DMS79 treated with DMSO at 0.1 percent for 48 hours (cell line): Measurements from ENCODE around the gene GARS1.
"Not testable (repeated sequence)": the region's sequence is repeated elsewhere in the genome, so short reads cannot be mapped to it uniquely, and the experiment has no call there.

Experiments
- DNase-seq: peaks from one replicate; lab custom pipeline; 2025; lab: John Stamatoyannopoulos, UW

The GARS1 gene

GRCh38 chr7:30625283-30625682, 30.6 kb downstream of the GARS1 start:
- DNase-seq = no peak

DNA sequence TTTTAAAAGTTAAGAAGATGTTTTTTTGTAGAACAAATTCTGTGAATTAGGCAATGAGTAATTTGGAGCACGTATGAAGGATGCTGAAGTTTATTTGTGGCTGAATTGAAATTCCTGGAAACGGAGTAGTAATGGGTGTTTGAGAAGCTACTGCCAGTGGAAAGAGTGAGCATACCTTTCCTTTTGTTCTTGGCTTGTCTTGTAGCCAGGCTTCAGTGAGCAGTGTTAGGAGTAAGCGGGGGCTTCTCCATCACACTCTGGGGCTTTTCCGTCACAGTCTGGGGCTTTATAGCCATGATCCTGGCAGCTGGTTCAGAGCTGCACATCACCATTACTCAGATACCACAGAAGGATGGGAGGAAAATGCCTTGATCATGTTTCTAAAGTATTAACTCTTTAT, 32.3 kb downstream of the GARS1 start:
- DNase-seq = no peak

DNA sequence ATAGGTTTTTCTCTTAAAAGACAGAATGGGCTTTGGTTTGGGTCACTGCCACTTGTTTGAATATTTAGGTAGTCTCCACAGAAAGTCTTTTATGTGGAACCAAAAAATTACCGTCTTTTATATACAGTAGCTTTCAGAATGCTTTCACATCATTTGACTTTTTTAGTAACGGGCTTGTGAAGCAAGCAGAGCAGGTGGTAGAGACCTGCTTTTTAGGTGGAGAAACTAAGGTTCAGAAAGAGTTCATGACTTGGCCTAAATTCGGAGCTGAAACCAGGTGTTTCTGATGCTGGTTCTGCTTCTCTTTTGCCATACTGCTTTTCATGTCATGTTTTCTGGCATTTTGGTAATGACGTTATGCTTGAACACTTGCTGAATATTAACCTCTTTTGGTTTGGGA, 36.3 kb downstream of the GARS1 start:
- DNase-seq = no peak

GRCh38 chr7:30633223-30633622, 38.5 kb downstream of the GARS1 start:
- no peak for DNase-seq

DNA sequence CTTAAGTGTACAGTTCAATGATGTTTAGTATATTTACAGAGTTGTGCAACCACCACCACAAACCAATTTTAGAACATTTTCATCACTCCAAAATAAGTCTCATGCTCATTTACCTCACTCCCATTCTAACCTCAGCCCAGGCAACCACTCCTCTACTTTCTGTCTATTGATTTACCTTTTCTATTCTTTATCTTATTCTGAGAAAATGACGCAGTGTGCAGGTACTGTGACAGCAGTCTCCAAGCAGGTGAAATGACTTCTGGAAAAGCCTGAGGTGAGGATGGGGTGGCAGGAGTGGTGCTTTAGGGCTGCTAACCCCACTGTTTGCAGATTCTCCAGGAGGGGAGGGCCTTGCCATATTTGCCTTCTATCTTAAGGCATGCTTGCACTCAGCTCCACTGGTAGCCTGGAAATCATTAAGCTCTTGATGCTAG, 39.5 kb downstream of the GARS1 start:
- DNase-seq = no peak

DNA sequence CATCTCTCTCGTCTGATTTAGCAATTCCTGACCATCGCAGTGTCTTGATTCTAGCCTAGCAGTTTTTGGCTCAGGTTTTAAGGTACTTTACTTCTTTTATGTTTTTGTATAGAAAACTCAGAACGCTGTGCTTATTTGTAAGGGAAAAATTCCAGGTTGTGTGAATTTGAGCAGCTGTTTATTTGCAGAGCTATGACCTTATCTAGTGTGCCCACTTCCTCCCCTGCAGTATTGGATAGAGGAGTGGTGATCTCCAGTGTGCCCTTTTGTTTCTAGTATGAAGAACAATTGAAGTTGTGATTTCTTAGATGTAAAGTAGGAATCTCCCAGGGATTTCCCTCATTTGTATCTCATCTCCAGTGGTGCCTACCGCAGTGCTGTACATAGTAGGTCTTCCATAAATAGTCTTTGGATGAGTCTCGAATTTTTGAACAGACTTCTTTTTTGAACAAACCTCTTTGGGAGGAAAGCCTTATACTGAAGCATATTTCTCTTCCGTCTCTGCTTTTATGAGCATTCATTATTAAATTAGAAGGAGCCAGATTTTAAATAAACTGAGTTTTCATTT, 40.0 kb downstream of the GARS1 start:
- DNase-seq = no peak

GRCh38 chr7:30635798-30636197, 41.1 kb downstream of the GARS1 start:
- peak; percentile 13 for DNase-seq

- not testable (repeated sequence) for DNase-seq
Observed at GRCh38 chr7:30642322-30642721, 47.6 kb downstream of the GARS1 start.

DNA sequence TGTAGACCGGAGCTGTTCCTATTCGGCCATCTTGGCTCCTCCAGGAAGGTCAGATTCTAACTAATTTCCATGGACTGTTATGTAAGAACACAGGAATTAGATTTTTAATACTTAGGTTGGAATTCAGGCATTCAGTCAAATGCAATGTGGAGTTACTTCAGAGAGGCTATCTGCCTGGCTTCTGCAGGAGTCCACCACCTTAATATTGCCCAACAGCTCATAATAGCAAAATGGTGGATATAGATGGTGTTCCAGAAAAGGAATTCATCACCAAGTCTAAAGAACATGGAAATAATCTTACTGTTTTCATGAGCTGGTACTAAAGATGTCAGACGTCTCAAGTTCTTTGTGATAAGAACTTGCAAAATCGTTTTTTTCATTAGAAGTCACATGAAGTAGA, 48.1 kb downstream of the GARS1 start:
- DNase-seq = no peak

GRCh38 chr7:30644286-30644955, 49.7 kb downstream of the GARS1 start:
- no peak for DNase-seq

DNA sequence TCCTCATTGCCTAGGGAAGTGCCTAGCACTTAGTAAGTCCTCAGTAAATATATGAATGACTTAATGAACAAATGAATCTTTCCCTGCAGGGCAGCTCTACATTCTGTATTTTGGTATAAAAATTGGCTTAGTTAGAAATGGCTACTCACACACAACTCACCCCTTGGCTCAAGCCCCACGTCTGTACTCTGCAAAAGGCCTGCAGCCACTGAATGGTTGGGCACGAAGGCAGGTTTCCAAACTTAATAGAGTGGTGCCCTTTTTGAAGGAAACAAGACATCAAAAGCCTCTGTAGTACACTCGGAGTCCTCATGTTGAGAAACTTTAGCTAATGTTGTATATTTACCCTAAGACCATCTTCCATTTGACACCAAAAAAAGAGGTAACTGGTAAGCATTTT, 51.0 kb downstream of the GARS1 start:
- no peak for DNase-seq

GRCh38 chr7:30646154-30646553, 51.5 kb downstream of the GARS1 start:
- no peak for DNase-seq

DNA sequence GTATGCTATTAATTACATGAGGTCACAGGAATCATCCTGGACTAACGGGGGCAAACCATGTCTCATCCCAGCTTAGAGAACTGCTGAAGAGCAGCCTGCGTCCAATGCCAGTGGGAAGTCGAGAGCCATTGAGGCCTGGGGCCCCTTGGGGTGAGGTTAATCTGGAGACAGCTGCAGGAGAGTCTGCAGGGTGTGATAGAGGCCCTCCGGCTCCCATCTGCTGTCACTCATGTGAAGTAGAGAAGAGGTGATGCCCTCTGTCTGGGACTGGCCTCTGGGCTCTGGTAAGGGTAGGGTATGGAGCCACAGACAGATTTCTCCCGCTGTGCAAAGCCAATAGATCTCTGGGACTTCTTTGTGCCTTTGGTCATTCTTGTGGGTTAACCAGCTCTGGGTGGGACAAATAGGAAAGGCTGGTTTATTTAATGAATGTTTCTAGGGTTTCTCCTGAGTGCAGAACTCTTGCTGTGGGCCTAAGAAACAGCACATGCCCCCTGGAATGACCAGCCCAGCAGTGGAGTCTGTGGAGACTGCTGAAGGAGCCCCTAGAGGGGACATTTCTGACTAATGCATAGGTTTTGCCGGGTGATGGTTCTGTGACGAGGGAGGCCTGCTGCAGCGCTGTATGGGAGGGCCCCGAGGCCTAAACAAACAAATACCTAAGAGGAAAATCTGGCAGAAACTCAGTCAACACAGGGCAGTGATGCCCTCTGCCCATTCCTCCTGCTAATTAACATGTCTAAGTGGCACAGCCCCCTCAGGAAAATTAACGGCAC, 53.1 kb downstream of the GARS1 start:
- no peak for DNase-seq

DNA sequence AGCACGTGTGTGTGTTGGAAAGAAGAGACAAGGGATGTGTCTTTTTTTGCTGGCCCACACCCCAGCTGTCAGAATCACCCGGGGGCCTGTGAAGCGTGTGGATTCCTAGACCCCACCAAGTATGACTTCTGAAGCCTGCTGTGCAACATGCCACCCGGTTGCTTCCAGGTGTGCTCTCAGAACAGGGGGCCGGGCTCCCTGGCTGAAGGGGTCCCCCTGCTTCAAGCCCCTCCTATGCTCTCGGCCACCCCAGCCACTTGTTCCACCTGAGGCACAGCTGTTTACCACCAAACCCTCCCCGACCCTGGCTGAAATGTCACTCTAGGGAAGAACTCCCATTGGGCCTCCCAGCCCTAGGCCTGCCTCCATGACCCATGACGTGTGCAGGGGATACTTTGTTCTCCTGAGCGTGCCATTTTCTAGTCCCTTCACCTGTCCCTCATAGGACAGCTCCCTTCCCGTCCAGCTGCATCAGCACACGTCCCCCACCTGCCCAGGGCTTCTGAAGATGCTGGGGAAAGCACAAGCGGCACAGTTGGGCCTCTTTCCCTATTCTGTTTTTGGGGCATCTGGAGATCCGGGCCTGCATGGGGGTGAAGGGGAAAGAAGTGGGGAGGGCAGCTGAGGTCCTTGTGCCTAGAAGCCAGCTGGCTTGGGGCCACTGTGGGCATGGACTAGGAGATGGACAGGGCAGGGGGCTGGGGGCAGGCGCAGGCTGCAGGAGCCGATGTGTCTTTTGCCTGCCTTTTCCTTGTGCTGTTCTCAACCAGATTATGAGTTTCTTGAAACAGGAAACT, 54.3 kb downstream of the GARS1 start:
- no peak for DNase-seq

DNA sequence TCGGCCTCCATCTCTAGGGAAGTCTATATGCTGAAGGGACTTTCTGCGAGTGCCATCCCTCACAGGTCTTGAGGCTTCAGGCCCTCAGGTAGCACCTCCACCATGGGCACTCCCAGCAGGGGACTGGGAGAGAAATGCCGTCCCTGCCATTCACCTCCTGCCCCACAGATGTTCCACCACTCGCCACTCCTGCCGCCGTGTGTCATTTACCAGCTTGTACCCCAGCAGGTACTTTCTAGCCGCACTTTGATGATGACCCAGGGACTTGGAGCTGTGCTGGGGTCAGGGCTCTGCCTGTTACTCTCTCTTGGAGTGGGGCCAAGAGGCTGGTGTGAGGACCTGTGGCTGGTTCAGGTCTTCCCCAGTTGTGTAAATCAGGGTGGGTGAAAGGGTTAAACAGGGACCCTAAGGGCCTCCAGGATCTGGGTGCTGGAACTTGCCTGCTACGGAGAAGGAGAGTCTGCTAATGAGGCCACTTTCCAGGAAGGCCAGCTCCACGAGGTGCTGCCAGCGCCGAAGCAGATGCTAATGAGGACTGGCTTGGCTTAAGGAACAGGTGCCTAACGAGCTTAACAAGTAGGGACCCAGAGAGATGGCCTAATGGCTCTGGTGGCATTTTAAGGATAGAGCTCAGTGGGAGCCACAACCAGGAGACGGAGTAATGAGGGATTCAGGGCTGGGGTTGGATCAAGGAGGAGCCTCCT, 55.2 kb downstream of the GARS1 start:
- DNase-seq = peak; percentile 79

- DNase-seq = peak; percentile 92
Observed at GRCh38 chr7:30650421-30650808, 55.7 kb downstream of the GARS1 start.

DNA sequence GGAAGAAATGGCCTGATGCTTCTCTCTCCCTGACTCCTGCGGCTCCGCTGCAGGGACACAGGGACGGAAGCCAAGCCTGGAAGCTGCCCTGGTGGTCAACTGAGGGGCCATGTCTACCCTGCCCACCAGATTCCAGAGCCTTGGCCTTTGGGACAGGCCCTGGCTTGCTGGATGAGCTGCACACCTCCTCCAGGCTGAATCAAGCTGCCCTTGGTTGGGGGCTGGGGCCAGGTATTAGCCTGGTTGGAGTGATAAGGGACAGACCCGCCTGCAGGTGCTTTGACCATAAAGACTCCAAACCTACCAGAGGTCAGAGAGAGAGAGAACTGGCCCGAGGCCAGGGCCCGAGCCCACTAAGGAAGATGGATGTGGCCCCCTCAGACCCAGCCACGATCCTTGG, 57.5 kb downstream of the GARS1 start:
- DNase-seq = no peak

GRCh38 chr7:30652698-30653641, 58.3 kb downstream of the GARS1 start:
- no peak for DNase-seq

DNA sequence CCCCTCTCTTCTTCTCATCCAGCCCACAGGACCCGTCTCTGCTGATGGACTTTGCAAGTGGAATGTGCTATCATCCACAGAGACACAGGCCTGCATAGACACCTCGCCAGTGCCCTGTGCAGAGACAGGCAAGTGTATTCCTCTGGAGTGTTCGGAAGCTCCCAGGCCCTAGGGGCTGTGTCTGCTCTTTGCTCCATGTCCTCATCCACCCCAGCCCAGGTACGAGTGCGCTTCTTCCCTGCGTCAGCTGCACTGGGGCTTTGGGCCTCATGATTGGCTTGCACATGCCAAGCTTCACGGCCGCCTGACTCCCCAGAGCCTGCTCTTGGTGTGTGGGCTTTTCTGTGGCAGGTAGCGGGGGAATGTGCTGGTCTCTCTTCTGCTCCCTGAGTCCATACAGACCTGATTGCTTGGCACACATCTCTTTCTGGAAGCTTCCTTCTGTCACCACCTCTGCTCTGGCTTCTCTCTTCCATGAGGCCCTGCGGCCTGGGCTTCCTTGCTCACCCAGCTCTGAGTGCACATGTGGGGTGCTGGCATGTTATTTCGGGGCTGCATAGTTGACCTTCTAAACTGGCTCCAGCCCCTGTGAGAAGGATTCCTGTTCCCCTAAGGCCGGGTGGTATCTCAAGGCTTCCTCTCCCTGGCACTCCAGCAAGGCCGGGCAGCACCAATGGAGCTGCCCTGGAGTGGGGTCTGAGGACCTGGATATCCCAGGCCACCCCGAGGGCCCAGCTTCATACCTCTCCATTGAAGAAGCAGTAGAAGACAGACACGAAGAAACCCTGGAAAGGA, 59.8 kb downstream of the GARS1 start:
- DNase-seq = no peak
